ENCODE measurements around the gene LPP.

LPP gene

DNA sequence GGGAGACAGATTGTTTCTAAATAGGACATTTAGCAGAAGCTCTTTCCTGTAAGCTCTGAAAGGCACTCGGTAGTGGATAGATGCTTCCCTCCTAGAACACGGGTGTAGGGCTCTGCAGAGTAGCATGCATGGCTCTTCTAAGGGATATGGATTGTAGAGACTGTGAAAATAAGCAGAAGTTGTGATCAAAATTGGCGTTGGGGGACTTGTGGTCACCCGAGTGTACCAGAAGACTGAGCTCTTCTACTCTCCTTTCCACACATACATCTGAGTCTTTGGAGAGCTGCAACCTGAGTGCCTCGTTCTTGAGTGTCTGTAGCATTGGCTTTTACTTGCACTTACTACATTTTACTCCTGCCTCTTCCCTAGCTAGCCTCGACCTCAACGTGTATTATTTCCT, 197.7 kb downstream of the LPP start:
- Histone ChIP-seq H3K27me3 (no peaks in the 10 kb centered on the region; the same call in 1 of the 2 replicates), H3K4me3 (ENCODE audit: low read depth, low read length) (no peak overlapping the region), H3K9me3 (no peaks in the 10 kb centered on the region), H3K36me3 (no peaks in the 10 kb centered on the region), H3K4me1 (no peaks in the 10 kb centered on the region)
- TF ChIP-seq, protein P1, sequence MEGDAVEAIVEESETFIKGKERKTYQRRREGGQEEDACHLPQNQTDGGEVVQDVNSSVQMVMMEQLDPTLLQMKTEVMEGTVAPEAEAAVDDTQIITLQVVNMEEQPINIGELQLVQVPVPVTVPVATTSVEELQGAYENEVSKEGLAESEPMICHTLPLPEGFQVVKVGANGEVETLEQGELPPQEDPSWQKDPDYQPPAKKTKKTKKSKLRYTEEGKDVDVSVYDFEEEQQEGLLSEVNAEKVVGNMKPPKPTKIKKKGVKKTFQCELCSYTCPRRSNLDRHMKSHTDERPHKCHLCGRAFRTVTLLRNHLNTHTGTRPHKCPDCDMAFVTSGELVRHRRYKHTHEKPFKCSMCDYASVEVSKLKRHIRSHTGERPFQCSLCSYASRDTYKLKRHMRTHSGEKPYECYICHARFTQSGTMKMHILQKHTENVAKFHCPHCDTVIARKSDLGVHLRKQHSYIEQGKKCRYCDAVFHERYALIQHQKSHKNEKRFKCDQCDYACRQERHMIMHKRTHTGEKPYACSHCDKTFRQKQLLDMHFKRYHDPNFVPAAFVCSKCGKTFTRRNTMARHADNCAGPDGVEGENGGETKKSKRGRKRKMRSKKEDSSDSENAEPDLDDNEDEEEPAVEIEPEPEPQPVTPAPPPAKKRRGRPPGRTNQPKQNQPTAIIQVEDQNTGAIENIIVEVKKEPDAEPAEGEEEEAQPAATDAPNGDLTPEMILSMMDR (IDR thresholded peaks at IDR 0.05; ENCODE audit: low read depth, low read length): no peak
- DNase-seq: no peak

DNA sequence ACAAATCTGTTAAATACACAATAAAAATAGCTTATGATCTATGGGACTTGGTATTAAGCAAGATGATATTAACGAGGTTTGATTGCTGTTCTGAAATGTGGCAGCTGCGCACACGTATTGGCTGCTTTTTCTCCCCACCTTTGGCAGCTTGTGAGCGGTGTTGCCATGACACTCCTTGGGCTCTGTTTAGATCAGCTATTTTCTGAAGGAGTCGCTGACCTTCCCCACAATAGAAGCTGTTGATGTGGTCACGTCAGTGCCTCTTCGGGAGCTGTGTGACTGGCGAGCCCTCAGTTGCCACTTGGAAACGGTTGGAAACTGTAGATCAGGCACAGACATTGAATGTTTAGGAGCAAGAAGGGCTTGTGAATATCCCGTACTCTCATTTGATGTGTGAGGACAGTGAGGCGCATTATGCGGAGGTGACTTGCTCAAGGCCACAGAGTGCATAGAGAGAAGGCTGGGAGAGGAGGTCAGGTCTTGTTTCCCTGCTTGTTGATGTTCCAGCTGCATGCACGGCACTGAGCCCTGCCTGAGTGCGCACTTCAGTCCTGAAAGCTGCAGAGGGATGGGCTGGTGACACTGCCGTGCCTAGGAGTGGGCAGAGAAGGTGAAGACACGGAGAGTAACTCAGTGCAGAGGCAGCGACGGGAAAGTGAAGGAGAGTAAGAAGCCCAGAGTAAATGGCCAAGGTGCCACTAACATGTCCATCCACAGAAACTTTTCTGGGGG, 198.4 kb downstream of the LPP start:
- TF ChIP-seq, protein P1 (IDR thresholded peaks at IDR 0.05; ENCODE audit: low read depth, low read length): no peak
- Histone ChIP-seq H3K4me1 (no peaks in the 10 kb centered on the region), H3K27me3 (no peaks in the 10 kb centered on the region; the same call in 1 of the 2 replicates), H3K36me3 (no peaks in the 10 kb centered on the region), H3K9me3 (no peaks in the 10 kb centered on the region), H3K4me3 (ENCODE audit: low read depth, low read length) (no peak overlapping the region)
- no peak for DNase-seq

DNA sequence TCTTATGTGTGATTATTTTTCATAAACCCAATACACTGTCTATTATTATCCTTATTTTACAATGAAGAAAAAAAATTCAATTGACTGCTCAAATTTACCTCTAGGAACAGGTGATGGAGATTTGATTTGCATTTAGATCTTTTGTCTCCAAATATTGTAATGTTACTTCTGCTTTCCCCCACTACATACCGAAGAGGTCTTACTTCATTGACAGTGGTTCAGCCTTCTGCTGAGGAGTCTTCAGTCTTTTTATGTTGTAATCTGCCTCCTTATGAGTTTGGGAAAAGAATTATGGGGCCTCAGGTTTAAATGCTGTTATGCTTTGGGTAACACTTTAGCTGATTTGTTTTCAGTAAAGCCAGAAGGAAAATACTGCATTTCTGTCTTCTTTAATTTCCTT, 199.5 kb downstream of the LPP start:
- Histone ChIP-seq H3K27me3 (no peaks in the 10 kb centered on the region; the same call in 1 of the 2 replicates), H3K4me1 (no peaks in the 10 kb centered on the region)

DNA sequence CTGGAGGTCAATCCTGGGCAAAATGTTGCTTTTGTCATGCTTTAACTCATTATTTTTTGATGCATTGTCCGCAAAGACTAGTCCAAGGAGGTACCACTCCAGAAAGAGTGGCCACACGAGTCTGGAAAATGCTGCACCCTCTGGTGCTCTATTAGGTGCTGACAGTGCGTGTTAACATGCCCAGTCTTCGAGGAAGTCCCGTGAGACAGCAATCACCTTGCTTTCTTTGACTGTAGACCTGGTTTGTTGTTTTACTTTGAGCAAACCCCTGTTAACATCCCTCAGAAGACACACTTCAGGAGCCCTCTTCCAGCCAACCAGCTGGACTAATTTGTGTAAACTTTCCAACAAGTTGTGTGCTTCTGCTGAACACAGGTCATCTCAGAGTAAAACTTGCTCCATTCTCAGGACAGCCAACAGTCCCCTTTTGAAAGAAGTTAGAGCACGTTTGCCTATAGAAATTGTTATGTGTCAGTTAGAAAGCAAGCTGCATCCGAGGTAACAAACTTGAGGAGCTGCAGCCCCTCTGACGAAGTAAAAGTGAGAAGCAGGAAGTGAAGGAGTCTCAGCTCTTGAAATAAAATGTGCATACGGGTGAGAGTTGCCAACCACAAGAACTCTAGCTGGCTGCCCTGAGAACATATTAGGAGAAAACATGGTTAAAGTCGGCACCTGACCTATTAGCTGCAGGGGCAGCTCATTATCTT, 205.0 kb downstream of the LPP start:
- TF ChIP-seq, protein P1 (IDR thresholded peaks at IDR 0.05; ENCODE audit: low read depth, low read length): no peak
- Histone ChIP-seq H3K9me3 (no peaks in the 10 kb centered on the region), H3K4me1 (no peaks in the 10 kb centered on the region), H3K27me3 (no peaks in the 10 kb centered on the region; the same call in 1 of the 2 replicates), H3K36me3 (no peaks in the 10 kb centered on the region), H3K4me3 (ENCODE audit: low read depth, low read length) (no peak overlapping the region)
- no peak for DNase-seq

More for the DNA sequence above, 199.5 kb downstream of the LPP start:
- Histone ChIP-seq H3K36me3 (no peaks in the 10 kb centered on the region), H3K9me3 (no peaks in the 10 kb centered on the region), H3K4me3 (ENCODE audit: low read depth, low read length) (no peak overlapping the region)
- no peak for DNase-seq
- TF ChIP-seq, protein P1 (IDR thresholded peaks at IDR 0.05; ENCODE audit: low read depth, low read length): no peak

DNA sequence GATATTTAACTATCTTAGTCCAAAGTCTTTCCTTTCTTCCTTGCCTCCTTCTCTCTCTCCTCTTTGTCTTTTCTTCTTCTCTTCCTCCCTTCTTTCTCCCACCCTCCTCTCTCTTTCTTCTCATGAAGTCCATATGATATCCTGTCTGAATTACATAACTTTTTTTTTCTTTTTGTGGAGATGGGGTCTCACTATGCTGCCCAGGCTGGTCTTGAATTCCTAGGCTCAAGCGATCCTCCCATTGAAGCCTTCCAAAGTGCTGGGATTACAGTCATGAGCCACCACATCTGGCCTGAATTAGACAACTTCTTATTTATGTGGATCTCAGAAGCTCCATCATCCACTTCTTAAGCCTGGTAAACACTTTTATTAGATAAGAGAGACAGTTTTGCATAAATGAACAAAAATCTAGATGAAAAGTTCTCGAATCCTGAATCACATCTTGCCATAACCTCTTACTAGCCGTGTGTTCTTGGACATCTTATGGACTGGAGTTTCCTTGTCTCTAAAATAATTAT, 206.5 kb downstream of the LPP start:
- Histone ChIP-seq H3K4me3 (ENCODE audit: low read depth, low read length) (no peak overlapping the region), H3K4me1 (no peaks in the 10 kb centered on the region), H3K36me3 (no peaks in the 10 kb centered on the region), H3K27me3 (no peaks in the 10 kb centered on the region), H3K9me3 (no peaks in the 10 kb centered on the region)
- no peak for DNase-seq
- TF ChIP-seq, protein P1 (IDR thresholded peaks at IDR 0.05; ENCODE audit: low read depth, low read length): no peak

DNA sequence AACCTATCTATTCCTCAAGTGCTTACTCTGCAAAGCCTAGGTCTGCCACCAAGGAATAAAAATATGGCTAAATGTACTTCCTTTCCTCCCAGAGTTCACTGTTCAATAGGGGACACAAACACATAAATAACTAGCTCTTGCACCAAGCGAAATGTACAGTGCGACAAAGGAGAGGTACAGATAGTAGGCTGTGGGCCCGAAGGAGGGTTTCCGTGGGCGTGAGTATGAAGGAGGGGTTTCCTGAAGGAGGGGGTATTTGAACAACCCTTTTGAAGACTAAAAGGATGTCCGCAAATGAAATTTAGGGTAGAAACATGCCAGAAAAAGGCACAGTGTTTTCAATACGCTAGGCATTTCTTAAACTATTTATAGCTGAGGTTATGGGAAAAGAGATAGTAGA, 207.9 kb downstream of the LPP start:
- no peak for DNase-seq
- H3K4me1 ChIP-seq: no peaks in the 10 kb centered on the region
- no peaks in the 10 kb centered on the region for H3K9me3 ChIP-seq
- H3K4me3 ChIP-seq (ENCODE audit: low read depth, low read length): no peak overlapping the region
- no peaks in the 10 kb centered on the region for H3K27me3 ChIP-seq
- TF ChIP-seq, protein P1 (IDR thresholded peaks at IDR 0.05; ENCODE audit: low read depth, low read length): no peak
- H3K36me3 ChIP-seq: no peaks in the 10 kb centered on the region

All from BE2C (cell line).